Amniotic epithelial cell (primary cell): Measurements from ENCODE around the gene GRID1.

Source experiments
- DNase-seq: peaks from one replicate; pipeline ENCODE4 v3.0.0-alpha.2; 2010; ENCODE audit warnings: low read depth

Gene GRID1

DNA sequence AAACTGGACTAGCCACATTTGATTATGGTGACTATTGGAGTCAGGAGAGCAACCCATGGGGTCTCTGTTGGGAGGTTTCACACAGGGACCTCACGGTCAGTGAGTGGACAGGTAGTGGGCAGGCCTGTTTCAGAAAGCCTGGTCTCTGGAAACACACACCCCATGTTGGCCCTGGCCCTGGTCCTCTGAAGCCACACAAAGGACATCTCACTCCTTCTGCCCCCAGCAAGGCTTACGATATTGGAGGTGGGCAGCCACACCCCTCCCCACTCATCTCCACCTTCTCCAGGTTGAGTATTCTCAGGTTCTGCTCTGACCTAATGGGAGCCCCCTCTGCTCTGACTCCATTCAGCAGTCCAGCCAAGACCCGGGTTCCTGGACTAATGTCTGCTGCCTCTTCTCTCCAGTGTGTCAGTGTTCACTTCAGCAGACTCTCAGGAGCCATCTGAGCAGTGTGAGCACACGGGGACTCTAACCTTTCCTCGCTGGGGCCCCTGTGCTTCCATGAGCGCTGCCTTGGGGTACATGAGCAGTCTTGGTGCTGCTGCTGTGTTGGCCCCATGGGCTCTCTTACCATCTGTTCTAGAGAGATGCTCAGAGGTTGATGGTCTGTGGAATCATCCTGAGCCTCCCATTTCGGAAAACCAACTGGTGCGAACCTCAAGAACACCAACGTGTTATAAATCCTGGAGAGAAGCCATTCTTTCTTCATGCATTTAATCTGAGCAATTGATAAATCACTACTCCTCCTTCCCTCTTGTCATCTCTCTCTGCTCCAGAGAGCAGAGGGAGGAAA lies 748.6 kb downstream of the GRID1 start:
- DNase-seq: no peak

DNA sequence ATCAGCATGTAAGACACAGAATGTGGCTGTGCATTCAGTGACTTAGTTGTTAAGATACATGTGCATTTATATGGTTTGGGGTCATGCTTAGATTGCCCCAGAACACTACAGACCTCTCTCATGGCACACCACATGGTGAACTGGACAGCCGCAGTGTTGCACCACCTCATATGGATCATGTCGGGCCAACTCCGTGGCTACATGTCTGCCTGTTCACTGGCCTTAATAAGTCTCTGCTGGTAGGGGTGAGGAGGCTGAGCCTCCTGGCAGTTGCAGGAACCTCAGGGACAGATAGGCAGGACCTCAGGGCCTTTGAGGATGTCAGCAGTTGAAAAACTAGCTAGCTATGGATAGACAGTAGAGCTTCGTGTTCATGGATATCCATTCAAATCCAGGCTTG lies 751.0 kb downstream of the GRID1 start:
- no peak for DNase-seq

DNA sequence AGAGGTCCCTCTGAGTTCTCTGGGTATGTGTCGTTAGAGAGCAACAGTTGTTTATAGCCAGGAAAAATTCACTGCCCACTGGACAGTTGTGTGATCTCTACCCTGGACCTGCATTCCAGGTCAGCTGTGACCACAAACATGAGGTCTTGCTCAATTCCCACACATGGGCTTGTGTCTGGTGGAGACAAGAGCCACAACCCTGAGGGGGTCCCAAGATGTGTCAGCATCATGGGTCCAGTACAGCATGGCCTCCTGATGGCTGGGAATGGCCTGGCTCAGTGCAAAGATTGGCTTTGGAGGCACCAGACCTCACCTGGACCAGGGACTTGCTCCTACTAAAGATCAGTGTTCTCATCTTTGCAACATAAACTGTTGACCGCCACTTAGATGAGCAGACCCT lies 751.6 kb downstream of the GRID1 start:
- no peak for DNase-seq

DNA sequence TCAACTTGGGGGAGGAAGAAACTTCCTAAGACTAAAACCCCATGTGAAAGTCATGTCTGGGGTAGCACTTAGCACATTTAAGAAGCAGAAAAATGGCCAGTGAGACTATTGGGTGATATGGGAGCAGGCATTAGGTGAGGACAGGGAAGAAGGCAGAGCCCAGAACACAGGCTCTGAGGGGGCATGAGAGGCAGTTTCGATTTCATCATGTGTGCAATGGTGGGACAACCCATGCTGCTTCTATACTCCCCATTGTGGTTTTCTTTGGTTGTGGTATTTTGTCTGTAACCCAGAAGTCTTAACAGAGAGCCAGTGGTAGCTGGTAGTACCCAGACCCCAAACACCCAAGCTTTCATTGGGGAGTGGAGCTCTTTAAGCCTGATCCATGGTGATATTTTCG lies 752.0 kb downstream of the GRID1 start:
- DNase-seq: no peak

GRCh38 chr10:85613391-85613790 lies 753.2 kb downstream of the GRID1 start:
- no peak for DNase-seq

DNA sequence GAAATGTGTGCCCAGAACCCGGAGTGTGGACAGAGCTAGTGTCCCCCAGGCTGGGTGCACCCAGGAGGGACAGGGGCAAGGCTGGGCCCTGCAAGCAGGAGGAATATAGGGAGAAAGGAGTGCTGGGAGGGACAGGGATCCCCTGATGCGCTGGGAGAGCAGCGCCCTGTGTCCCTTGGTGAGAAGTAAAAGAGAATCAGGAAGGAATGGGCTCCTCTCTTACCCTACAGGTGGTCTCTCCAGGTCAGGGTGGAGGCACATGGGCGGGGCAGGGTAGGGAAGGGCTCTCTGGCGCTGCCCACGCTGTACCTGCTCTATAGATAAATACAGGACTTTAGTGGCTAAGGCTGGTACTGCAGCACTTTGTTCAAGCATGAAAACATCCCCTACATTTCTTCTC lies 753.8 kb downstream of the GRID1 start:
- DNase-seq: no peak

DNA sequence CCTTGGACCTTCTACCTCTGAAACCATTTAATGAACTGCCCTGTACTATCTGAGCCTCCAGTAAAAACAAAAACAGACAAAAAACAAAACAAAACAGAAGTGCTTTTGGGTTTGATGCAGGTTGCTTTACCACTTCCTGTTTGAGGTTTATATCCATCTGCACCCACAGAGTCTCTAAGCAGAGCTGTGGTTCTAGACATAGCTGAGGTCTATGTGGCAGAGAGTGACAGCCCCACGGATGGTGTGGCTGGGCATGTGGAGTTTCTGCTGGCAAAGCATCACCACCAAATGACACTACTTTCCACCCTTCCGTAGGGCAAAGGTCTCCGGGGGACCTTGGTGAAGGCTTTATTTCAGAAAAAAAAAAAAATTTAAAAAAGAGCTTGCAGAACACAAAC lies 754.2 kb downstream of the GRID1 start:
- DNase-seq: no peak

GRCh38 chr10:85611746-85612377 lies 754.7 kb downstream of the GRID1 start:
- DNase-seq: no peak

DNA sequence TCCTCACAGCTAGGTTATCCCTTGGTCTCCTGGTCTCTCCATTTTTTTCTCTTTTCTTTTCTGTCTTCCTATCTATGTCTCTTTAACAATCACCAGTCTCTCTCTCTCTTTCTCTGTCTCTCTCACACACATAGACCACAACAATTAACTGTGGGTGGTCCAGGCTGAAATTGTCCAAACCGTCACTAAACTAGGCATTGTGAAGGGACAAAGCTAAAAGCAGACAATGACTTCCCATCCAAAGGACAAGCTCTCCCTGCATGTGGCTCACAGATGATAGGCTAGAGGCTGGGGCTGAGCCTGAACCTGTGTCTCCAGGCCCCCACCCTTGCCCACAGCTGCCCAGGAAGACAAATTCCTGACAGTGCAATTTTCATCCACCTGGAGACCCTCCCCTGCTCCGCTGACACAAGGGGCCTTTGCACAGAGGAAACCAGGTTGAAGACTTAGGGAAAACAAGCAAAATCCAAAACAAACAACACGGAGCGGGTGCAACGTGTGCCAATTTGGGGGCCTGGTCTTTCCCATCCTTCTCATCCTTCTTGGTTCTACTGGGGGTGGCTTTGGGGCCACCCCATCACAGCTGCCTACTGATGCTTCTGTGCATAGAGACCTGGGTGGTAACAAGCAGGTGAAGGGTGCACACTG lies 755.4 kb downstream of the GRID1 start:
- no peak for DNase-seq

DNA sequence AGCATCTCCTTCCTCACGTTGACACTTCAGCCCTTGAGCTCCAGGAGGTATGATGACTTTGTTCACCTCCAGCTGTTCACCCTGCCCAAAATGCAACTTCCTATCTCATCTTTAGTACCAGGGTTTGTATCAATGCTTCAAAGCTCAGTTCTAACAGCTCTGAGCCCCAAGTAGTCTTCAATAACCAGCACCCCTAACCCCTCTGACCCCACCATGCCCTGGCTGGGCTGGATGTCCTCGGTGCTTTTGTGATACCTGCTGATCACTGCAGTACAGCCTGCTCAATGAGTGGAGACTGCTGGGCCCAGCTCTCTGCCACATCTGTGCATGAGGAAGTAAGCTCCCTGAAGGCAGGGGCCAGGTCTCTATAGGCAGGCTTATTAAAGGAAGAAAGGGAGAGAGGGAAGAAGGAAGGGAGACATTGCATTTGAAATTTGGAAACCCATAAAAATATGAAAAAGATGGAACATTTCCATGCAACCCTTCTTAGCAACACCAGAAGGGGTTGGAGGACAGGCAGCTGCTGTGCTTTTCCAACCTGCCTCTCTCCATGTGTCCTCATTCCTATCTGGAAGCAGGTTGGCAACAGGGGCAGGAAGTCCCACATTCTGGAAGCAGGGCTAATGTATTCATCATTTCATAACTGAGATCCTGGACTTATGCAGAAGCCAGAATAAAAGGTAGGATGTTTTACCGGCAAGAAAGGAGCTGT lies 756.1 kb downstream of the GRID1 start:
- no peak for DNase-seq

DNA sequence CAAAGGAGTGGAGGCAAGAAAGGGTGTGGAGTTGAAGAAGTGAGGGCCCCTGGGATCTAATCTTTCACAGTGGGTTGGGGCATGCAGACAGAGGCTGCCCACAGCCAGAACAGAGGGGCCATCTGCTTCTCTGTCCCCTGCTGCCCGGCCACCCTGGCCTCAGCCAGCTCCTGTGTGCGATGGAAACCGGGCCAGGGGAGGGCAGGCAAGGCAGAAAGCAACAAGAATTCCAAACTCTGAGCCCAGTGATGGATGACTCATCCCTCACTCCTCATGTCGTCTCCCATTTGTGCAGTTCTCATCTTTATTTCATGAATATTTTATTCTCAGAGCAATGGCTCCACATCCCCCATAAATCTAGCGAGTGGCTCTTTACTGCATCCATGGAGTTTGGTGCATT lies 757.1 kb downstream of the GRID1 start:
- no peak for DNase-seq

DNA sequence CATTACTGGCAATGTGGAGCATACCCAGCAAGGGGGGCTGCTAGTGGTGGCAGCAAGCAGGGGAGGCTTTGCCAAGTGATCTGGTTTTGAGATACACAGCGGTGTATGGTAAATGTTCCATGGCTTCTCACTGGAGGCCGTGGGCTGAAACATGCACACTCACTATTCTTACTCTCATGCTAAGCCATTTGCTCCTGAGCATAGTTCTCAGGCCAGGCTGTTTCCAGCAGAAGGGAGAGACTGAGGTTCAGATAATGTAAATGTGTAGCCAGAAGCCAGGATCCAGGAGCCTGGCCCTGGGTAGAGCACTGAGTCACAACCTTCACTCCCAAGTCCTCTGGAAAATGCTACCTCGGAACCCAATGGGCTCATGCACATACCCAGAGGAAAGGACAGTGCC lies 757.9 kb downstream of the GRID1 start:
- no peak for DNase-seq

DNA sequence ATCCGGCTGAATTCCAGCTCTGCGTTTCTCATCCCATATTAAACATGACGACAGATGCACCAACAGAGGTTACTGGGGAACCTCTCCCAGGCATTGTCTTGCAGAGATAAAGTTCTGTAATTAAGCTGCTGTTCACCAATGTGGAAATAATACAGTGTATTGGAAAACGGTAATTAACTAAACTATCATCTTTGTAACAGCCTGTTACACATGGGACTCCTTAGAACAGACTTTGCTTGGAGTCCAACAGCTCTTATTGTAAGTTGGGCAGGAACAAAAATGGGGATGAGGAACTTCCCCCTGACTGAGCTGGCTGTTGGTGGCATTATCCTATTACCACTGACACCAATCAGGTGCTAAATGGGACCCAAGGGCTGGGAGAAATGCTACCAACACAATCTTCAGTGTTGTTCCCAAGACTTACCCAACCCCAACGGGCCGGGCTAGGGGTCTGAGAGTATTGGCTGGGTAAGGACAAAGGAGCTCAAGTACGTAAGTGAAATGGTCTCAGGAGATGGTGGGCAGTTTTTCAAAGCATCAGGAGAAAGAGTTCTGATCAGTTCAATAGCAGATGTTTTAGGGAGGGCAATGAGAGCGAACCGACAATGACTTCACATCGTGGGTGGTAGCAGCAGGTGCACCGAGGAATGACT lies 759.4 kb downstream of the GRID1 start:
- no peak for DNase-seq

- DNase-seq: no peak
These were observed 760.2 kb downstream of the GRID1 start for GRCh38 chr10:85606401-85606800.

GRCh38 chr10:85604884-85605283 lies 761.7 kb downstream of the GRID1 start:
- DNase-seq: no peak

- DNase-seq: no peak
These were observed 762.4 kb downstream of the GRID1 start for GRCh38 chr10:85604136-85604725.

- no peak for DNase-seq
These were observed 763.2 kb downstream of the GRID1 start for GRCh38 chr10:85603151-85603940.

GRCh38 chr10:85602713-85603112 lies 763.9 kb downstream of the GRID1 start:
- DNase-seq: no peak

DNA sequence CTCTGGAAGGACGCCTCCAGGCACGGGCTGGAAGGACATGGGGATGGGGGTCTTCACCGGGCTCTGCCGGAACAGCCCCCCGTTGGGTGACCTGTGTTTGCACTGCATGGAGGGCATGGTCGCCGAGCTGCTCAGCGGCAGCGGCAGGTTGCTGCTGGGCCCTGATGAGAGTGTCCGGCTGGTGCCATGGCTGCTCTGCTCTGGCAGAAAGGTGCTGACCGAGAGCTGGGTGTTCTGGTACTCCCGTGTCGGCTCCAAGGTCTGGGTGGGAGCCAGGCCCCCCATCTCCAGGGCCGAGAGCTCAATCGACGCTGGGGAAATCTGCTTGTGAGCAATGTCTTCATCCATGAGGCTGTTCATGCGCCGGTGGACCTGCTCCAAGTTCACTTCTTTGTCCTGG lies 764.3 kb downstream of the GRID1 start:
- DNase-seq: no peak

DNA sequence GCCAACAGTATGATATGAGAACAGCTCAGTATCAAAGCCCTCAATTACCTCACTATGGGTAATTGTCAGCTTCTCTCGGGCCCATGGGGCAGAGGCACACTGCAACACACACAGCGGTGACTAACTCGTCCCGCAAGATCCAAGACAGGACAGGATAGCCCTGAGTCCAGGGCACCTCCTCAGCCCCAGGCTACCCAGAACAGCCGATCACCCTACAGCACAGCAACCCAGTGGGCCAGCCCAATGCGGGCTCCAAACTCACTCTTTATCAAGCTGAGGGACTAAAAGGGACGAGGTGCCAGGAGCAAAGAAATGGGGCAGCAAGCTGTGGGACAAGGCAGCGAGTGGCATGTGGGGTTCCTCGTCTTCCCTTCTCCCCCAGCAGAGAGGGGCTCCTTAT lies 765.1 kb downstream of the GRID1 start:
- no peak for DNase-seq

DNA sequence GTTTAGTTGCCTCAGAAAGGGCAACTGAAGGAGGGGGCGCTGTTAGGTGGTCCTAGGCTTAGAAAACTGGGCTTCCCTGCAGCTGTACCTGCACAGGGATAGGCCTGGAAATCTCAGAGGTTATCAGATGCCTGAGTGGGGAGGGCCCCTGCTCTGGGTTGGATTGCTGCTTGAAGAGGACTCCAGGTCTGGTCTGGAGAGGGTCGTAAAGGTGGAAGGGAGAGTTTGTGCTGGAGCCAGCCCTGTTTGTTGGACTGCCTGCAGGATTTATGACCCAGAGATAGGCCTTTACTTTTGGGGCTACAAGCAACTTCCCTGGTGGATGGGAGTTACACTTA lies 765.9 kb downstream of the GRID1 start:
- no peak for DNase-seq
